Breast epithelium (tissue), 3 donors: ENCODE results near the gene CRELD2.

Experiments
- CTCF ChIP-seq, 3 donors: fragments of 450-650 bp; IDR thresholded peaks; one replicate each; pipeline ENCODE4 v1.5.1; 2016 to 2017; ENCODE audit warnings: antibody characterized with exemption in 3 of 3, mild to moderate bottlenecking in 3 of 3, moderate library complexity in 3 of 3
- POLR2A ChIP-seq: fragments of 450-650 bp; IDR thresholded peaks from one replicate; pipeline ENCODE4 v1.6.1; 2016; ENCODE audit warnings: antibody characterized with exemption, mild to moderate bottlenecking, moderate library complexity
- POLR2AphosphoS5 ChIP-seq, 3 donors: sonication (generic); formaldehyde crosslinking; IDR thresholded peaks; one replicate each; pipeline ENCODE4 v1.6.1; 2017; ENCODE audit warnings: antibody characterized with exemption in 3 of 3

- TF ChIP-seq POLR2A: no peak
- TF ChIP-seq CTCF (IDR thresholded peaks at IDR 0.05): no peak
- no peak for TF ChIP-seq POLR2AphosphoS5 (IDR thresholded peaks at IDR 0.05)
Measured at GRCh38 chr22:49873228-49873940, 45.0 kb upstream of the CRELD2 start.
